ENCODE data around the gene KRTAP5-6.

- TF ChIP-seq POLR2A (IDR thresholded peaks at IDR 0.05; ENCODE audit: low read length) (no peak), MAZ (IDR thresholded peaks at IDR 0.05; ENCODE audit: borderline replicate concordance, low read depth, low read length) (no peak), CTCF (IDR thresholded peaks at IDR 0.05) (no peak), CHD4 (IDR thresholded peaks at IDR 0.05; ENCODE audit: borderline replicate concordance) (no peak), RARB (CRISPR knock-in tag; IDR thresholded peaks at IDR 0.05) (no peak), EP300 (IDR thresholded peaks at IDR 0.05) (no peak), RCOR1 (IDR thresholded peaks at IDR 0.05; ENCODE audit: low read depth, low read length) (no peak), SMC3 (IDR thresholded peaks at IDR 0.05) (no peak), CBX8 (IDR thresholded peaks at IDR 0.05) (no peak), TP53 (CRISPR knock-in tag; IDR thresholded peaks at IDR 0.05) (no peak), MAFK (IDR thresholded peaks at IDR 0.05; ENCODE audit: partially characterized antibody) (no peak)
- TF ChIP-seq, protein P1, sequence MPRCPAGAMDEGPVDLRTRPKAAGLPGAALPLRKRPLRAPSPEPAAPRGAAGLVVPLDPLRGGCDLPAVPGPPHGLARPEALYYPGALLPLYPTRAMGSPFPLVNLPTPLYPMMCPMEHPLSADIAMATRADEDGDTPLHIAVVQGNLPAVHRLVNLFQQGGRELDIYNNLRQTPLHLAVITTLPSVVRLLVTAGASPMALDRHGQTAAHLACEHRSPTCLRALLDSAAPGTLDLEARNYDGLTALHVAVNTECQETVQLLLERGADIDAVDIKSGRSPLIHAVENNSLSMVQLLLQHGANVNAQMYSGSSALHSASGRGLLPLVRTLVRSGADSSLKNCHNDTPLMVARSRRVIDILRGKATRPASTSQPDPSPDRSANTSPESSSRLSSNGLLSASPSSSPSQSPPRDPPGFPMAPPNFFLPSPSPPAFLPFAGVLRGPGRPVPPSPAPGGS (IDR thresholded peaks at IDR 0.05), result no peak
- TF ChIP-seq, protein P2, sequence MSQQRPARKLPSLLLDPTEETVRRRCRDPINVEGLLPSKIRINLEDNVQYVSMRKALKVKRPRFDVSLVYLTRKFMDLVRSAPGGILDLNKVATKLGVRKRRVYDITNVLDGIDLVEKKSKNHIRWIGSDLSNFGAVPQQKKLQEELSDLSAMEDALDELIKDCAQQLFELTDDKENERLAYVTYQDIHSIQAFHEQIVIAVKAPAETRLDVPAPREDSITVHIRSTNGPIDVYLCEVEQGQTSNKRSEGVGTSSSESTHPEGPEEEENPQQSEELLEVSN (IDR thresholded peaks at IDR 0.05; ENCODE audit: borderline replicate concordance, low read depth), result no peak
- TF ChIP-seq, protein P3, sequence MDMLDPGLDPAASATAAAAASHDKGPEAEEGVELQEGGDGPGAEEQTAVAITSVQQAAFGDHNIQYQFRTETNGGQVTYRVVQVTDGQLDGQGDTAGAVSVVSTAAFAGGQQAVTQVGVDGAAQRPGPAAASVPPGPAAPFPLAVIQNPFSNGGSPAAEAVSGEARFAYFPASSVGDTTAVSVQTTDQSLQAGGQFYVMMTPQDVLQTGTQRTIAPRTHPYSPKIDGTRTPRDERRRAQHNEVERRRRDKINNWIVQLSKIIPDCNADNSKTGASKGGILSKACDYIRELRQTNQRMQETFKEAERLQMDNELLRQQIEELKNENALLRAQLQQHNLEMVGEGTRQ (IDR thresholded peaks at IDR 0.05), result no peak
These were observed 14.6 kb upstream of the KRTAP5-6 start for GRCh38 chr11:1682225-1682905.

All from A549 (cell line).